NT2/D1 (cell line): Measurements from ENCODE around the gene GIPC1.
A peak's percentile ranks its signal among the peaks of the same experiment; 100 is the strongest.

Experiments
- DNase-seq: peaks from one replicate; pipeline ENCODE4 v3.0.0-alpha.2; 2011; ENCODE audit warnings: low read depth, low spot score
- H3K27me3 ChIP-seq: 2 replicates; pipeline ENCODE4 v1.6.0; 2011; ENCODE audit warnings: mild to moderate bottlenecking; ENCODE audit not compliant: insufficient read length, insufficient read depth
- H3K36me3 ChIP-seq: 2 replicates; pipeline ENCODE4 v1.6.1; 2011; ENCODE audit warnings: mild to moderate bottlenecking, low read length, mixed read lengths; ENCODE audit not compliant: insufficient read depth, insufficient read length
- H3K4me1 ChIP-seq: 2 replicates; pipeline ENCODE4 v1.5.1; 2011; ENCODE audit not compliant: insufficient read depth, insufficient read length
- H3K4me3 ChIP-seq: 2 replicates; pipeline ENCODE4 v1.5.1; 2011; ENCODE audit warnings: low read depth; ENCODE audit not compliant: insufficient read length
- H3K9ac ChIP-seq: 2 replicates; pipeline ENCODE4 v1.6.0; 2011; ENCODE audit warnings: low read depth; ENCODE audit not compliant: insufficient read length
- H3K9me3 ChIP-seq: 2 replicates; pipeline ENCODE4 v1.5.1; 2011; ENCODE audit warnings: mild to moderate bottlenecking, low read length; ENCODE audit not compliant: insufficient read depth
- SUZ12 ChIP-seq: IDR thresholded peaks from 2 replicates; pipeline ENCODE4 v1.6.1; 2011; ENCODE audit not compliant: insufficient read length, insufficient read depth; ENCODE audit errors: extremely low read depth
- YY1 ChIP-seq: IDR thresholded peaks from 2 replicates; pipeline ENCODE4 v1.6.1; 2011; ENCODE audit not compliant: insufficient read length, insufficient read depth
- ZNF274 ChIP-seq: IDR thresholded peaks from 2 replicates; pipeline ENCODE4 v1.6.1; 2011; ENCODE audit warnings: mild to moderate bottlenecking, low read depth, low read length

The GIPC1 gene

DNA sequence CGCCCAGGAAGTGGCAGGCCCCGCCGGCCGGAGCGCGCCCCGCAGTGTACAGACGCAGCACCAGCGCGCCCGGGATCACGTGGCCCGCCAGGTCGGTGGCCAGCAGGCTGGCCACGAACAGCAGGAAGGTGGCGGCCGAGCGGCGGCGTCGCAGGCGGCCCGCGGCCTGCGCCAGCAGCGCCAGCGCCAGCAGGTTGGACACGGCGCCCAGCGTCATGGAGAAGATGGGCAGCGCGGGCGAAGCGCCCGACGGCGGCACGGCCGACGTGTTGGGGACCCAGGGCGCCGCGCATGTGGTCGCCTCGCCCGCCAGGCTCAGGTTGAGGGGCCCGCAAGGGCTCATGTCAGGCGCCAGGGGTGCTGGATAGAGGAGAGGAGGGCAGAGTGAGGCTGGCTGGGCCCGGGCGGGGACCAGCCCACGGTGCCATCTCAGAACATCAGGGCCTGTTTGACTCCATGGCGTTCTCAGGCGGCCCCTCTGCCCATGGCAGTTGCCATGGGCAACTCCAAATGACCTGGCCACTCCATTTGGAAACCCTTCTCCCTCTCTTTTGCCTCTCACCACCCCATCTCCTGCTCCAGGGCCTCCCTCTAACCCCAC, 21.8 kb downstream of the GIPC1 start:
- Histone ChIP-seq H3K36me3 (peaks cover 44% of the 10 kb centered on the region), H3K4me1 (peaks cover 33% of the 10 kb centered on the region), H3K9ac (peak overlapping the region; percentile 39), H3K4me3 (no peak overlapping the region), H3K27me3 (no peaks in the 10 kb centered on the region), H3K9me3 (no peaks in the 10 kb centered on the region)
- DNase-seq = no peak
- no peak for TF ChIP-seq ZNF274
- no peak for TF ChIP-seq SUZ12
- no peak for TF ChIP-seq YY1

- no peak overlapping the region for H3K4me3 ChIP-seq
- peak overlapping the region; percentile 10 for H3K9ac ChIP-seq
- no peak for DNase-seq
- no peak for TF ChIP-seq YY1
- TF ChIP-seq ZNF274 = no peak
- no peak for TF ChIP-seq SUZ12
- no peaks in the 10 kb centered on the region for H3K27me3 ChIP-seq
- H3K36me3 ChIP-seq = peaks cover 43% of the 10 kb centered on the region
- no peaks in the 10 kb centered on the region for H3K9me3 ChIP-seq
- H3K4me1 ChIP-seq = peaks cover 31% of the 10 kb centered on the region
Observed at GRCh38 chr19:14473073-14473977, 22.6 kb downstream of the GIPC1 start.

GRCh38 chr19:14472202-14472938, 23.6 kb downstream of the GIPC1 start:
- no peaks in the 10 kb centered on the region for H3K27me3 ChIP-seq
- peak overlapping the region; percentile 87 for H3K9ac ChIP-seq
- no peak for DNase-seq
- peaks cover 28% of the 10 kb centered on the region for H3K4me1 ChIP-seq
- H3K4me3 ChIP-seq = peak overlapping the region; percentile 58
- no peak for TF ChIP-seq SUZ12
- TF ChIP-seq YY1 = no peak
- no peak for TF ChIP-seq ZNF274
- peaks cover 38% of the 10 kb centered on the region for H3K36me3 ChIP-seq
- no peaks in the 10 kb centered on the region for H3K9me3 ChIP-seq

DNA sequence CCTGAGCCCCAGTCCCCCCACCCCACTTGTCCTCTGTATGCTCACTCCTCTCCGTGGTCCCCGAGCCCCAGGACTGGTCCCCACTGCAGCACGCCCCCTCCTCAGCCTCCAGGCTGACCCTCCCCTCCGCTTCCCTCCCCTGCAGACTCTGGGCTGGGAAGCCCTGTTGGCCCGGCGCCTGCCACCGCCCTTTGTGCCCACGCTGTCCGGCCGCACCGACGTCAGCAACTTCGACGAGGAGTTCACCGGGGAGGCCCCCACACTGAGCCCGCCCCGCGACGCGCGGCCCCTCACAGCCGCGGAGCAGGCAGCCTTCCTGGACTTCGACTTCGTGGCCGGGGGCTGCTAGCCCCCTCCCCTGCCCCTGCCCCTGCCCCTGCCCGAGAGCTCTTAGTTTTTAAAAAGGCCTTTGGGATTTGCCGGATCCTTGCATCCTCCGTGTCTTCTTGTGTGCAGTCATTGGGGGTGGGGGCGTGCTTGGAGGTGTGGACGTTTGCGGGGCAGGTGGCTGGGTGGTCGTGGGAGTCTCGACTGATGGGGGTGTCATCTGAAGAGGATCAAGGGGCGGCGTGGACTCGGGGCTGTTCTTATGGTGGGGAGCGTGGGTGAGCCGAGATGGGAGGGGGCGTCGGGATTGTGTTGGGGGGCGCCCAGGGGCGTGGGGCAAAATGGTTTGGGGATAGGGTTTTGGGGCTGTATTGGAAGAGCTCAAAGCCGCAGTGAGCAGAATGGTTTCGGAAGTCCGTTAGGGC, 24.3 kb downstream of the GIPC1 start:
- H3K4me1 ChIP-seq = peaks cover 21% of the 10 kb centered on the region
- no peaks in the 10 kb centered on the region for H3K9me3 ChIP-seq
- peaks cover 36% of the 10 kb centered on the region for H3K36me3 ChIP-seq
- DNase-seq = no peak
- peak overlapping the region; percentile 87 for H3K9ac ChIP-seq
- peak overlapping the region; percentile 15 for H3K4me3 ChIP-seq
- no peaks in the 10 kb centered on the region for H3K27me3 ChIP-seq
- TF ChIP-seq ZNF274 (no peak), YY1 (no peak), SUZ12 (no peak)

- H3K9ac ChIP-seq = no peak overlapping the region
- H3K27me3 ChIP-seq = no peaks in the 10 kb centered on the region
- no peak overlapping the region for H3K4me3 ChIP-seq
- TF ChIP-seq SUZ12 (no peak), YY1 (no peak), ZNF274 (no peak)
- H3K9me3 ChIP-seq = no peaks in the 10 kb centered on the region
- peaks cover 14% of the 10 kb centered on the region for H3K4me1 ChIP-seq
- no peak for DNase-seq
- peaks cover 36% of the 10 kb centered on the region for H3K36me3 ChIP-seq
Observed at GRCh38 chr19:14470031-14470876, 25.7 kb downstream of the GIPC1 start.

DNA sequence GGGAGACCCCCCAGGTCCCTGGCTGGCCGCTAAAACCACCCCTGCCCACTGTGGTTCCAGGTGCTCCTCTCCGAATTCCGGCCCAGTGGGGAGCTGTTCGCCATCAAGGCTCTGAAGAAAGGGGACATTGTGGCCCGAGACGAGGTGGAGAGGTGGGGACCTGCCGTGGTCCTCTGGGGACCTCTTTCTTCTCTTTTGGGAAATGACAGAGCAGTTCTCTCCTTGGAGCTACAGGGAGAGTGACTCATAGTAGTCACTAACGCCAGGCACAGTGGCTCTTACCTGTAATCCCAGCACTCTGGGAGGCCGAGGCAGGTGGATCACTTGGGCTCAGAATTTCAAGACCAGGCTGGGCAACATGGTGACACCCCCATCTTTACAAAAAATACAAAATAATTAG, 28.1 kb downstream of the GIPC1 start:
- no peaks in the 10 kb centered on the region for H3K9me3 ChIP-seq
- H3K9ac ChIP-seq = no peak overlapping the region
- no peak overlapping the region for H3K4me3 ChIP-seq
- peaks cover 41% of the 10 kb centered on the region for H3K36me3 ChIP-seq
- H3K27me3 ChIP-seq = no peaks in the 10 kb centered on the region
- TF ChIP-seq SUZ12 (no peak), YY1 (no peak), ZNF274 (no peak)
- DNase-seq = no peak
- H3K4me1 ChIP-seq = peaks cover 3% of the 10 kb centered on the region
